Fibroblast of skin of abdomen (primary cell): ENCODE results near the gene P4HA2. TPM values are rescaled to one million over a fixed set of nuclear protein-coding genes. Genes with fewer than 3 reads are reported as not detected.

ENCODE experiments used
- DNase-seq: peaks from one replicate; pipeline ENCODE4 v3.0.0-alpha.2; 2013
- polyA plus RNA-seq, 2 experiments: library from polyadenylated mRNA; unstranded; fragments of 120-200 nt; gene quantifications; one replicate each; pipeline ENCODE4 v1.2.1, GENCODE V29; 2013; ENCODE audit not compliant: insufficient read length in 2 of 2

Gene P4HA2
- 259 TPM for polyA plus RNA-seq (2013, experiment 1 of 2; ENCODE audit: insufficient read length)
- 254 TPM for polyA plus RNA-seq (2013, experiment 2 of 2; ENCODE audit: insufficient read length)

DNA sequence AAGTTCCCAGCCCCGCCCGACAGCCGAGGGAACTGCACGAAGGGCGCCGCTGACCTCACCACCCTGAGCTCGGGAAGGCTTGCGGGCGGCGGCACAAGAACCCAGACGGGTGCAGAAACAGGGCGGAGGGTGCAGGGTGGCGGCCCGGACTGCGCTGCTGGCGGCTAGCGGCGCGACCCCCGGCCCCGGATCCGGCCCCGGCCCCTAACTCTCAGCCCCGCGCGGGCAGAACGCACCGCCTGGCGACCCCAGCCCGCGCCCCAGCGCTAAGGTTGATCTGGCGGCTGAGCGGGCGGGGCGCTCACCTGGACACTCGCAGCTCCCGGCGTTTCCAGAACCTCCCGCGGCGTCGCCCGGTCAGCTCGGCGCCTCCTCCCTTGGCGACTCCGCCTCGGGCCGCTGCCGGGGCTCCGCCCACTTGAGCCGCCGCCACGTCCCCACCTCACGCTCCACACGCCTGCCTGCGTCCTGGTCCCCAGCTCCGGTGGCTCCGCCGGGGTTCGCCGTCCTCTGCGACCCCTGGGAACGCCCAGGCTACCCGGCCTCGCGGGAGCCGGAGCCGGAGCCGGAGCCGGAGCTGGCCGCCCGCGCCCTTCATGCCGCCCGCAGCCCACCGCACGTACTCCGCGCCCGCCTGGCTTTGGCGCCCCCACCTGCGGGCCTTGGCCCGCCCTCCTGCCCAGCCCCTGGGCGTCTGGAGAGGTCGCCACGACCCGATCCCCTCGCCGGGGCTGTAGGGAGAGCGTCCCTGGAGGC is at the start of gene P4HA2:
Gene P4HA2, minus strand, starts transcription at position 369 of the 756 bp plus-strand sequence. CDS start 9,227 bp downstream, outside the sequence.
- peak; percentile 78 for DNase-seq

DNA sequence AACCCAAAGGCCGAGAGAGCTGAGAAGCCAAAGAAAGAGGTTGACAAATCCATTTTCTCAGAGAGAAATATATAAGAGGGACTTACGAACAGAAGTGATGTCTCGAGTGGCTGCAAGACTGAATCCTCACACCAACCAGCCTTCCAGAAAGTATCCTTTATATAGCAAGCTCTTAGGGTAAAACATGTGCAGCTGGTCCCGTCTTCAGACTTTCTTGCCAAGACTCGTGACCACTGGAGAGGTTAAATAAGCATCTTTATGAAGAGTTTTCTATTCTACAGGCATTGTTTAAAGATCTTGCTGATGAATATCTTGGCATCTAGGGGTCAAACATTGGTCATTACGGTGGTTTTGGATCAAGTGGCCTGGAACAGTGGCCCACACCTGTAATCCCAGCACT is 49.6 kb upstream of the P4HA2 start:
- DNase-seq = no peak

DNA sequence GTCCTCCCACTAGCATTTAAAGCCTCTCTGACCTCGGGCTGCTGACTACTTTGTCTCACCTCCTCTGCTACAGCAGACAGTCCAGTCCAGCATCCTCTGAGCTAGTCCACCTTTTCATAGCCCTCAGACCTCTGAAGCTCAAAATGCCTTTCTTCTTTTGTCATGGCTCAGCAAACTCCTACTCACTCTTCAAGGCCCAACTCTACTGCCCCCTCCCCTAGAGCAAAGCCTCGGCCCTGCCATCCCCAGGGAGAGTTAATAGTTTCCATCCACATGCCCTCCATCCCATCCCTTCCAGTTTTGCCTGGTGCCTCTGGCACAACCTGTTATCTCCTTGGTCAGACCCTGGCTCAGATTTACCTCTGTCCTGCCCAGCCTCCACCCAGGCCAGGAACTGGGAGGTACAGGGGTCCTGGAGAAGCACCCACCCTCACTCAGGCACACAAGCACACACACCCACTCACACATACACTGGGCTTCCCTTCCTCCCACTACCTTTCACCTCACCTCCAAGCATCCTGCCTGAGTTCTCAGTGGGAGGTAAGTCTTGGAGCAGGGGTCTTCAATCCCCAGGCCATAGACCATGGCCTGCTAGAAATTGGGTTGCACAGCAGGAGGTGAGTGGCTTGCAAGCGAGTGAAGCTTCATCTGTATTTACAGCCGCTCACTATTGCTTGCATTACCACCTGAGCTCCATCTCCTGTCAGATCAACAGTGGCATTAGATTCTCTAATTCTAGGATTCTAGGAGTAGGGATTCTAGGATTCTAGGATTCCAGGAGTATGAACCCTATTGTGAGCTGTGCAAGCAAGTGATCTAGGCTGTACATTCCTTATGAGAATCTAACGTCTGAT is 47.9 kb upstream of the P4HA2 start:
- no peak for DNase-seq

DNA sequence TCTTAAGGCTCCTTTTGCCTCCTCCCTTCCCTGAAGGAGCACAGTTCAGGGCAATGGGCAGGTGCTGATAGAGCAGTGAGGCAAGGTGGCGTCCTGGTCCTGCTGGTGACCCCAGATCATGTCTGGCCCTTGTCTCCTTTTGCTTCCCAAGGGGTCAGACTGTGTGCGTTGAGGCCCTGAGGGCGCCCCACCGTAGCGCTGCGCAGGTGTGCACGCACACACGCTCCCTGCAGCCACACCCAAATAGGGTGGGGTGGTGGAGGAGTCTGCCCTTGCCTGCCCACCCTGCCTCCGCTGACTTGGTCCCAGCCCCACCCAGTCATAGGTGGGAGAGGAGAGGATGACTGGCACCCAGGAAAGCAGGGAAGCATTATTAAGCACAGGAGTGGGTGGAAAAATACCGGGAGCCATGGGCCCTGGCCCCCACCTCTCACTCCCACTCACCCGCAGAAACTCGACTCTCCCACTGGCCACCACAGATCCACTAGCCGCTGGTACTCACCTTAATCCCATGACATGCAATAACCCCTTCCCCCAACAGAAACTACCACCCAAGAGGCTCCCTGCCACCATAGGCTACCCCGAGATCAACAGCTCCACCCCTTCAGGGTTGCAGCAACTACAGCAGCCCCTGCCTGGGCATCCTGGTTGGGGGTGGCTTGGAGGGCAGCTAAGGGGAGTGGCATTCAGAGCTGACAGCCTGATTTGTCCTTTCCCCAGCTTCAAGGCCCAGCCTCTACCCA is 46.6 kb upstream of the P4HA2 start:
- DNase-seq = no peak

DNA sequence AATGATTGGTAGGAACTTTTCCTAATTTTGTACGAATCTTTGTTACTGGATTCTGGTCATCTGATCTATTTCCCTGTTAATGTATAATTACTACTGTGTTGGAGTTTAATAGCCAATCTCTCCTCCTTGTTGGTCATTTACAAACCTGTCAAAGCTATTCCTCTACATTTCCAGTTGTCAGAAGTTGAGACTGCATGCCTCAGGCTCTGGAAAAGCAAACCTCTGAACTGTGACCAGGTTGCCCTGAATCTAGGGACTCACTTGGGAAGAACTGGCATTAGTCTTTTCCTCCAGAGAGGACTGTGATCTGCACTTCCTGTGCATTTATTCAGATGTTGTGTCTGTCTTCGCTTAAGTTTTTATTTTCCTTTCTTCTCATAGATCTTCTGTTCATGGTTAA is 46.0 kb upstream of the P4HA2 start:
- DNase-seq = no peak

DNA sequence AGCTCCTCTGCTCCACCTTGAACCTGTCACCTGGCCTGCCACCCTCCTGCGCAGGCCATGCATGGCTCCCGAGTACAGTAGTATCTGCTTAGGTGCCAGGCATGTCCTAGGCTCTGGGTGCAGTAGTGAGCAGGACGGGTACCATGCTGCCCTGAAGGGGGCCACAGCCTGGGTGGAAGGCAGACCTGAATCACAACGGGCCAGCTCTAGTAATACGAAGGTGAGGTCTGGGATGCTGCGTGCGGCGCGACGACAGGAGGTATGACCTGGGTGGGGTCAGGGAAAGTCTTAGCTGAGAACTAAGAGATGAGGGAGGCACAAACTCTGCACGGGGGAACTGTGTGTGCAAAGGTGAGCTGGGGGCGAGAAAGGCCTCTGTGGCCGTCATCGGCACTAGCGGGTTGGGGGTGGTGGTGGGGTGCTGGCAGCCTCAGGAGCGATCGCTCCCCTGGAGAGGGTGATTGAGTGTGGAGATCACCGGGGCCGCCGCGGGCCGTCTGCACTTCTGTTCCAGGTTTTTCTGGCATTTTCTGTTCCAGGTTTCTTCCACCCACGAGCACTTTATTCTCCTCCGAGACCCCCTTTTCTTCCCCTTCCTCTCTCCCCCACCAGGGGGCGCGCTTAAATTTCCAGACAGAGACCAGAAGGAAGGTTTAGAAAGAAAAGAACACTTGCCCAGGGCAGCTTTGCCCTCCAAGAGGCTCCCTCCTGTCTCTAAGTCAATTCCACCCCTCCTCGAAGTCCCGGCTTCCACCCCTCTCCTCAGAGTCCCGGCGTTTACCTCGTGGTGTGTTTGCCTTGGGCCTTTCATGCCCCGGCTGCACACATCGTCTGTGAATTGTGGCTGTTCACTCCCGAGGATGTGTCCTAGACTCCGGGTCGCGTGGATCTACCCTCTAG is 44.9 kb upstream of the P4HA2 start:
- peak; percentile 50 for DNase-seq

- no peak for DNase-seq
Measured at GRCh38 chr5:132271251-132272246, 43.9 kb upstream of the P4HA2 start.

GRCh38 chr5:132270706-132271105 is 43.1 kb upstream of the P4HA2 start:
- no peak for DNase-seq

GRCh38 chr5:132270335-132270665 is 42.6 kb upstream of the P4HA2 start:
- no peak for DNase-seq

DNA sequence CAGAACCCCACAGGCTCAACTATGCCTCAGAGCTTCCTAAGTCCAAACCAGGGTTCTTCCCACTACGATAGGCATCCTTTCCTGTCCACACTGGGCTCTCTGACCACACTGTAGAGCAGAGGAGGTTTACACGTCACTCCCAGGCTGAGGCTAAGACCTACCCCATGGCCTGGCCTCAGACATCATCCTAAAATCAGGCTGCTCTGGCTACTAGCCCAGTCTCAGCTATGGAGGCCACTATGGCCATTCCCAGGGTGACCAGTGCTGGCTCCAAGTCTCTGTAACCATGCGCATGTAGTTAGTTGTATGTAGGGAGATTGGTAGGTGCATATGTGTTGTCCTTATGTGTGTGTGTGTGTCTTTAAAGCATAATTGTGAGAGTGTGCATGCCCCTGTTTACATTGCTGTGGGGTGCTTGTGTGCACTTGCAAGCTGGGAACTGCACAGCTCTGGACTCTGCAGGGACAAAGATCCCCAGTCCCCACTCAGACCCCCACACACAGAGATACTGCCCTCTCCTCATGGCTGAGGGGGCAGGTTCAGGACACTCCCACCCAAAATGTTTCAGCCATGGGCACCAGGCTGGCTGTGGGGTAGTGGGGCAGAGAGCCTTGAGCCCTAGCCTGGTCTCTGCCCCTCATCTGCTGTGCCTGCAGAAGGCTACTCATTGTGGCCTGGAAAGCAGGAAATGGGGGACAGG is 42.1 kb upstream of the P4HA2 start:
- no peak for DNase-seq

GRCh38 chr5:132268769-132269551 is 41.3 kb upstream of the P4HA2 start:
- DNase-seq = peak; percentile 86

- DNase-seq = no peak
Measured at GRCh38 chr5:132267931-132268768, 40.5 kb upstream of the P4HA2 start.

DNA sequence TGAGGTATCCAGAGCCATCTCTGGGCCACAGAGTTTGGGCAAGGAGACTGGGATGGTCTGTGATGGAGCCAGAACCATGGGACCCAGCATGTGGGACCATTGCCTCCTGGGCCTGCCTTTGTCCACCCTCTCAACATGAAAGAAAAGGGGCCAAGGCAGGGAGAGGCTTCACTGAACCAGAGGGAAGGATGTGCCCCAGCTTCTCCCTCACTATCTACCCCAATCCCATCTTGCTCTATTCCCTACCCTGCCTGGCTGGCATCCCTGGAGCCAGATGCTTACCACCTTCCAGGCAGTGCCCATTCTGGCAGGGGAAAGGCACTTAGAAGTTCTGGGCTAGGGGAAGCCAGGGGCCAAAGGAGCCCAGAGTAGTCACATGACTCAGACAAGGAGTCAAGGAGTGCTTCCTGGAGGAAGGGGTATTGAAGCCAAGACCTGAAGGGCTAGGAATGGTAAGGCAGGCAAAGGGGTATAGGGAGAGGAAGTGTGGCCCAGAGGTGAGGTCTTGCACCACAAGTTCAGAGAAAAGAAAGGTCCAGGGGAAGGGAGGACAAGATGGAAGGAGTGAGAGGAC is 39.6 kb upstream of the P4HA2 start:
- no peak for DNase-seq

GRCh38 chr5:132266836-132267160 is 39.1 kb upstream of the P4HA2 start:
- DNase-seq = no peak

- no peak for DNase-seq
Measured at GRCh38 chr5:132266031-132266835, 38.6 kb upstream of the P4HA2 start.

GRCh38 chr5:132265336-132266030 is 37.8 kb upstream of the P4HA2 start:
- DNase-seq = peak; percentile 94
